NCI-H524 treated with DMSO at 0.1 percent for 48 hours (cell line): ENCODE results near the gene MALRD1.
A peak's percentile ranks its signal among the peaks of the same experiment; 100 is the strongest.

Experiments used
- DNase-seq: peaks from one replicate; lab custom pipeline; 2025; lab: John Stamatoyannopoulos, UW

MALRD1 gene

GRCh38 chr10:19107406-19107805 lies 58.8 kb downstream of the MALRD1 start:
- no peak for DNase-seq

GRCh38 chr10:19111501-19112267 lies 63.1 kb downstream of the MALRD1 start:
- no peak for DNase-seq

DNA sequence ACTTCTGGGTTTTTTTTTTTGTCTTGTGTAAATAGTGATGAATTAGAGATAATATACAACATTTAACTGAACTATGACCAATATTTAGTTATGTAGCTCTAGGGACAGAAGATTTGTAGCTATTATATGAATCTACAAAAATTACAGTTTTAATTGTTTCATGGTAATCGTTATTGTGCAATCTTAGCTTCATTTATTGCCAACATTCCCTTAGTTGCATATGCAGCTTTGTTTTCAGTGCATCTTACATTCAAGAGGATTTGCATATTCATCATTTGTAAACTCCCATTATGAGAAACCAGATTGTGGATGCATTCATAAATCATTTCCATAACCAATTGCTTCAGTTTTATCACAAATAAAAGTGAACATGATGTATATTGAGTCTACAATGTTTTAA lies 68.8 kb downstream of the MALRD1 start:
- DNase-seq, result no peak

- DNase-seq, result no peak
Measured at GRCh38 chr10:19119191-19119590, 70.6 kb downstream of the MALRD1 start.

GRCh38 chr10:19120381-19120908 lies 71.8 kb downstream of the MALRD1 start:
- no peak for DNase-seq

DNA sequence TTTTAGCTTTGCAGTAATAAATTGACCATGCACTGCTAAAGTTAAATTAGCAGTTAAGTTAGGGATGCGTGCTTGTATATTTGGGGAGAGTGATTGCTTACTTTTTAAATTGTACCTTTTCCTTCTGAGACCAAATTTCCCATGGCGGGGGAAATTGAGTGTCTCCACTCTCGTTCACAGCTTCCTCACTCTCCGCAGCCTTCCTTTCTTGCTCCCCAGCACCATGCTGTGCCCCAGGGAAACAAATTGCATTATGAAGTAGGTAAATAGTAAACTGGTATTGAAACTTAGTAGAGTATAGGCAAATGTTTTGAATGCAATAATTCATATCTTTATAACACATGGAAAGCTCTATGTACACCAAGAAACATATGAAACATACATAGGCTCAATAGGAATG lies 85.4 kb downstream of the MALRD1 start:
- DNase-seq, result no peak

DNA sequence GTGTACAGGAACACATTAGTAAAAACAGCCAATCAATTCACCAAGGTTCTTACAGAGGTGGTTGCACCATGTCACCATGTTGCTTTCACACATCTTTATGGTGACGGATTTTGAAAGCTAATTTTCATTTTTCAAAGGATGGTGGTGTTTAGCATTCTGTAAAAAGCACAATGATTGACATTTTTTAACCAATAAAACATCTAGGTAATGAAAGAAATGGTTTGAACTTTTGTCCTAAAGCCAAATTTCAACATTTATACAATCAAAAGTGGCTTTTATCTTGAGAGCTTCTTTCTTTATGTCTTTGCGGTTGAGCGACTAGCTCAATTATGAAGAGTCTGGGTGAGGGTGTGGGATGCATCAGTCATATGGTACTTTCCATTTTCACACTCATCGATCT lies 94.4 kb downstream of the MALRD1 start:
- no peak for DNase-seq

GRCh38 chr10:19144206-19144605 lies 95.6 kb downstream of the MALRD1 start:
- no peak for DNase-seq

DNA sequence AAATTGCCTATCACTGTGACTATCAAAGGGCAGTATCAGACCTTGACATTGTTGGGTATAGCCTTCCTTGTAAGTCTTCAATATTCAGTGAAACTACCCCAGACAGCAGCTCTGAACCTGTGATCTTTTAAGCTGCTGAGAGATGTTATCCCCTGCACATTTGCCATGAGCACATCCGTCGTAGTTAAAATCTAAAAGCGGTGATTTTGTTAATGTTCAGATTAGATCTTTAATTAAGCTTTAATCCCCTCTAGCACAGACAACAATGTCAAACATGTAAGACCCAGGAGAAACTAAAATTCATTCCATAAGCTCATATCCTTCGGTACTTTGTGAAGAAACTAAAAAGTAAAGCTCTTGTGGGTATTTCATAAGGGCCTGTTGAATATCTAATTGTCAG lies 105.8 kb downstream of the MALRD1 start:
- no peak for DNase-seq

GRCh38 chr10:19158358-19158757 lies 109.8 kb downstream of the MALRD1 start:
- no peak for DNase-seq

DNA sequence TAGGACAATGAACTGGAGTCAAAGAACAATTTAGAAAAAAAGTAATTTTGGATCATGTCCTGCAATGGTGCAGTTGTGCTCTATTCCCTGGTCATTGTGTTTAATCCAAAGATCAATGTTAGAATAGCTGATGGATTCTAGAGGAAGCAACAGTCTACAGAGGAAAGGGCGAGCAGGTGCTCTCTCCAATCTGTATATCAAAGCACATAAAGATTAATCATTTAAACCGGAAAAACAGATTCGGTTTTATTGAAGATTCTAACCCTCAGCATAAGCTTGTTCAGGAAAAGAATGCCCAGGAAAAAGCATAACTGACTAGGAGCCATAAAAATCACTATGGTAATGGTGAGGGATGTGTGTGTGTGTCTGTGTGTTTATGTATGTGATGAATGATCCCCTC lies 110.3 kb downstream of the MALRD1 start:
- DNase-seq, result no peak

GRCh38 chr10:19164461-19164860 lies 115.9 kb downstream of the MALRD1 start:
- DNase-seq, result no peak

DNA sequence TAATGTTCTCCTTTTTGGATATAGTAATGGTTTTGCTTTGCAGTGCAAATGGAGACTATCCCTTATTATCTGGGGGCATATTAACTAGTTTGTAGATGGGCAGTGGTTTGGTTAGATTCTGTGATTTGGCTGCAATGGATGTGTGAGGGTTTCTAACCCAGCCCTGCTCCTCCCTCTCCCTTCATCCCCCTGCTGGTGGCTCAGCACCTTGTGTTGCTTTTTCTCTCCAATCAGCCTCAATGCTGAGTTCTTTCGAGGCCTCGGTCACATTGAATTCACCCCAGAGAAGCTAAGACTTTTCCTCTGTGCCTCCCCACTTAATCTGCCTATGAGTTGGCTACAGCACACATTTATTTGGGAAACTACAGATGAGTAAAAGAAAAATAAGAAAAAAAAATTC lies 120.0 kb downstream of the MALRD1 start:
- no peak for DNase-seq

GRCh38 chr10:19169041-19169440 lies 120.4 kb downstream of the MALRD1 start:
- DNase-seq, result no peak

DNA sequence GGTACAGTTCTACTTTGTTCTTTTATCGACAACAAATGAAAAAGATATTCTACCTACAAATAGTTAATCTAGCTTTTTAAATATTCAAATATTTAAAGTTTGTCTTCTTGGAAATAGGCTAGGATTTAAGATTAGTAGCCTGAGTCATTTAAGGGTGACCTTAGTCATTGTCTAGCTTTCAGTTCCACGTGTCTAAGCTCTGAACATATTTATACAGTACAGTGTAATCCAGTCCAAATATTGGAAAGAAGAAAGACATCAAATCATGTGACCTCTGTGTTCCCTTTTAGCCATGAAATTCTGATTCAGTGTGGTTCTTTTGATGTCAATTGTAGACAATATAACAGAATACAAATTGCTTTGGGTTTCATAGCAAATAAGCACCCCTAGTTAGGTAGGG lies 121.1 kb downstream of the MALRD1 start:
- no peak for DNase-seq

DNA sequence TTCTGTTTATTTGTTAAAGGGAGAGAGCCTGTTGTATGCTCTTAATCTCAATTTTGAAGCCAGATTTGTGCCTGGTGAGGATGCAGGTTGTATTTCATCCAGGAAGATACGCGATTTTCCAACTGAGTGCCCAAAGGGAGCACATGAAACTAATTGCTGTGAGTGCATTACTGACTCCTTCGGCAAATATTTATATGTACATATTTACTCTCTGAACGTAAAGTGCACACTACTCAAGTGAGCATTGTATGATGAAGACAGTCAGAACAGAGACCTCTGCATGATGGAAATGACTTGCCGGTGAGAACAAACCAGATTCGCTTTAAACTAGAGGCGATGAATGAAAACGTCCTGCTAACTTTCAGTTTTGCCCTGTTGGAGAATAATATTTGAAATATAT lies 130.1 kb downstream of the MALRD1 start:
- no peak for DNase-seq

DNA sequence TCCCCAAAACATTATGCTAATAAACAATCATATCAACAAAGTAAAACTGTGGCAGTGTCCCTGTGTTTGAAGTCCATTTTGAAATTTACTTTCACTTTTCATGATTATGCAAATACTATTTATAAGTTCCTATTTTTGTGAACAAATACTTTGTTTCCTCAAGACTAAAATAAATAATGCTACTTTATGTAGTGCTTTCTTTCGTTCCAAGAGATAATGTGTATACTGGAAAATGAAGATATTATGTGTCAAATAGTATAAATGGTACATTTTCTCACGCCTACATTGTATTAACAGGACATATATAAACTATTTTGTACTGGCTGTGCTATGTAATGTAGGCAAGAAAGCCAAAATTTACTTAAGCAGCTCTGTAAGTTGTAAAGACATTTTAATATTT lies 136.3 kb downstream of the MALRD1 start:
- DNase-seq, result no peak

GRCh38 chr10:19194866-19195265 lies 146.3 kb downstream of the MALRD1 start:
- DNase-seq, result no peak

GRCh38 chr10:19195698-19196097 lies 147.1 kb downstream of the MALRD1 start:
- DNase-seq, result no peak

GRCh38 chr10:19200211-19200610 lies 151.6 kb downstream of the MALRD1 start:
- no peak for DNase-seq

GRCh38 chr10:19204246-19204917 lies 155.8 kb downstream of the MALRD1 start:
- no peak for DNase-seq

- peak; percentile 70 for DNase-seq
Measured at GRCh38 chr10:19209319-19209718, 160.7 kb downstream of the MALRD1 start.

DNA sequence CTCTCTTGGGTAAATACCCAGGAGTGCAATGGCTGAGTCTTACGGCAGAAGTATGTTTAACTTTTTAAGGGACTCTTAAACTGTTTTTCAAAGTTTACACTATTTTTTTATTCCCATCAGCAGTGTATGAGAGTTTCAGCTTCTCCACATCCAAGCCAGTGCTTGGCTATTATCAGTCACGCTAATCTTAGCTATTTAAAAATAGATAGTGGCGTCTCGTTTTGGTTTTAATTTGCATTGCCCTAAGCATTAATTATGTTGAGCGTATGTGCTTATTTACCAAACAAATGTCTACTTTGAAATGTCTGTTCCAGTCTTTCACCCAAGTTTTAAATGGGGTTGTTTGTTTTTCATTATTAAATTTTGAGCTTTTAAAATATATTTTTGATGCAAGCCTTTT lies 164.0 kb downstream of the MALRD1 start:
- DNase-seq, result no peak

- no peak for DNase-seq
Measured at GRCh38 chr10:19221216-19221615, 172.6 kb downstream of the MALRD1 start.
